ENCODE data around the gene DNPEP.

Gene DNPEP

DNA sequence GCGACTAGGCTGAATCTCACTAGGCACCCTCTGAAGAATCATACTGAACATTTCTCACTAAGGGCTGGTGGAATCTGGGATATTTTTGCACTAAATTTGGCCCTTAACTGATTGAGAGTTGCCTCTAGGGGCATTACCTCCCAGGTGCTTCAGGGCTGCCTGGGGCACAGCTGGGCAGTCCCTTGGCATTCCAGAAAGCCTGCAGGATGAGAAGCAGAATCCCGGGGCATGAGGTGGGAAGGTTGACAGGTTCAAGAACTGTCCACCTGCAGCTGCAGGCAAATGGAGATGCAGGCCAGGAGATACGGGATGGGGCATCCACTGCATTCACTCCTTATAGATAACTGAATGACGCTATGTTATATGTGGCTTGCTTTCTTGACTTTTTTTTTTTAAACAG, 62.6 kb downstream of the DNPEP start:
- Histone ChIP-seq H3K27ac (ENCODE audit: poor library complexity, severe bottlenecking) (no peak overlapping the region), H3K9me3 (ENCODE audit: severe bottlenecking) (no peaks in the 10 kb centered on the region), H3K4me1 (ENCODE audit: insufficient read depth, poor library complexity, severe bottlenecking) (no peaks in the 10 kb centered on the region), H3K36me3 (ENCODE audit: low read depth) (no peaks in the 10 kb centered on the region), H3K4me3 (ENCODE audit: severe bottlenecking) (no peak overlapping the region), H3K27me3 (ENCODE audit: insufficient read depth, poor library complexity, severe bottlenecking) (peaks cover 6% of the 10 kb centered on the region)
- no peak for ATAC-seq (ENCODE audit: low read depth)
- DNase-seq (ENCODE audit: low spot score), result no peak
- TF ChIP-seq, protein P1, sequence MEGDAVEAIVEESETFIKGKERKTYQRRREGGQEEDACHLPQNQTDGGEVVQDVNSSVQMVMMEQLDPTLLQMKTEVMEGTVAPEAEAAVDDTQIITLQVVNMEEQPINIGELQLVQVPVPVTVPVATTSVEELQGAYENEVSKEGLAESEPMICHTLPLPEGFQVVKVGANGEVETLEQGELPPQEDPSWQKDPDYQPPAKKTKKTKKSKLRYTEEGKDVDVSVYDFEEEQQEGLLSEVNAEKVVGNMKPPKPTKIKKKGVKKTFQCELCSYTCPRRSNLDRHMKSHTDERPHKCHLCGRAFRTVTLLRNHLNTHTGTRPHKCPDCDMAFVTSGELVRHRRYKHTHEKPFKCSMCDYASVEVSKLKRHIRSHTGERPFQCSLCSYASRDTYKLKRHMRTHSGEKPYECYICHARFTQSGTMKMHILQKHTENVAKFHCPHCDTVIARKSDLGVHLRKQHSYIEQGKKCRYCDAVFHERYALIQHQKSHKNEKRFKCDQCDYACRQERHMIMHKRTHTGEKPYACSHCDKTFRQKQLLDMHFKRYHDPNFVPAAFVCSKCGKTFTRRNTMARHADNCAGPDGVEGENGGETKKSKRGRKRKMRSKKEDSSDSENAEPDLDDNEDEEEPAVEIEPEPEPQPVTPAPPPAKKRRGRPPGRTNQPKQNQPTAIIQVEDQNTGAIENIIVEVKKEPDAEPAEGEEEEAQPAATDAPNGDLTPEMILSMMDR (IDR thresholded peaks at IDR 0.05; ENCODE audit: poor library complexity, severe bottlenecking), result no peak

- DNase-seq (ENCODE audit: low spot score) (no peak), ATAC-seq (ENCODE audit: low read depth) (no peak)
- Histone ChIP-seq H3K27ac (ENCODE audit: poor library complexity, severe bottlenecking) (no peak overlapping the region), H3K27me3 (ENCODE audit: insufficient read depth, poor library complexity, severe bottlenecking) (peaks cover 3% of the 10 kb centered on the region), H3K36me3 (ENCODE audit: low read depth) (no peaks in the 10 kb centered on the region), H3K4me3 (ENCODE audit: severe bottlenecking) (no peak overlapping the region), H3K9me3 (ENCODE audit: severe bottlenecking) (no peaks in the 10 kb centered on the region), H3K4me1 (ENCODE audit: insufficient read depth, poor library complexity, severe bottlenecking) (no peaks in the 10 kb centered on the region)
- TF ChIP-seq, protein P1 (IDR thresholded peaks at IDR 0.05; ENCODE audit: poor library complexity, severe bottlenecking), result no peak
These were observed 64.3 kb downstream of the DNPEP start for GRCh38 chr2:219323434-219323833.

All from RWPE2 (cell line).